Measurements from ENCODE around the gene CHGA. TPM values are rescaled to one million over a fixed set of nuclear protein-coding genes. Genes with fewer than 3 reads are reported as not detected.

The CHGA gene
- total and polyA plus RNA-seq, 12 donors, result 0.14 TPM; not detected in 11

- peak overlapping the region in 8 of 10 donors; percentile 37 to 75 (median 62) for H3K27ac ChIP-seq
- WGBS, 2 donors, result 57 to 70% methylated on average over 10 of the region's 10 CpGs
- DNase-seq, result no peak
Observed at GRCh38 chr14:92969430-92969829, 46.5 kb downstream of the CHGA start.

GRCh38 chr14:92969871-92970270 is 46.9 kb downstream of the CHGA start:
- Histone ChIP-seq H3K4me3 (no peak overlapping the region), H3K27ac (peak overlapping the region in 8 of 10 donors; percentile 37 to 75 (median 62)), H3K9me3 (peaks cover 0 to 6% (median 0%) of the 10 kb centered on the region in 11 donors), H3K36me3 (no peaks in the 10 kb centered on the region), H3K27me3 (no peaks in the 10 kb centered on the region), H3K4me1 (peaks cover 5 to 52% (median 31%) of the 10 kb centered on the region in 9 donors)
- ATAC-seq (no peak), DNase-seq (no peak)
- no peak for TF ChIP-seq CTCF (IDR thresholded peaks at IDR 0.05)
- intact Hi-C loops (cut with DNase I), result loop anchor here in 4 of 10 donors (5.0 kb wide), 3 partner anchors 72 to 167 kb away; no protein-coding TSS in a partner anchor
- 65 to 70% methylated on average over 12 of the region's 12 CpGs for WGBS, 2 donors

More at GRCh38 chr14:92969430-92969829, 46.5 kb downstream of the CHGA start:
- intact Hi-C loops (cut with DNase I), result no loop called here
- Histone ChIP-seq H3K36me3 (no peaks in the 10 kb centered on the region), H3K4me3 (no peak overlapping the region), H3K27me3 (no peaks in the 10 kb centered on the region), H3K4me1 (peaks cover 5 to 52% (median 33%) of the 10 kb centered on the region in 9 donors), H3K9me3 (peaks cover 0 to 6% (median 0%) of the 10 kb centered on the region in 11 donors)
- no peak for ATAC-seq
- no peak for TF ChIP-seq CTCF (IDR thresholded peaks at IDR 0.05)

- ATAC-seq (no peak), DNase-seq (no peak)
- 82 to 89% methylated on average over 12 of the region's 12 CpGs for WGBS, 2 donors
- no peak for TF ChIP-seq CTCF (IDR thresholded peaks at IDR 0.05)
- H3K4me1 ChIP-seq, result peaks cover 3 to 51% (median 28%) of the 10 kb centered on the region in 9 donors
- no peaks in the 10 kb centered on the region for H3K36me3 ChIP-seq
- peaks cover 0 to 7% (median 0%) of the 10 kb centered on the region in 11 donors for H3K9me3 ChIP-seq
- H3K4me3 ChIP-seq, result no peak overlapping the region
- H3K27ac ChIP-seq, result peak overlapping the region in 6 of 10 donors; percentile 60 to 75 (median 66)
- no peaks in the 10 kb centered on the region for H3K27me3 ChIP-seq
- intact Hi-C loops (cut with DNase I), result loop anchor here in 4 of 10 donors (5.0 kb wide), 3 partner anchors 72 to 167 kb away; no protein-coding TSS in a partner anchor
Observed at GRCh38 chr14:92970271-92970670, 47.3 kb downstream of the CHGA start.

- Histone ChIP-seq H3K27ac (peak overlapping the region in 3 of 10 donors; percentile 44 to 68 (median 65)), H3K27me3 (no peaks in the 10 kb centered on the region), H3K9me3 (peaks cover 0 to 21% (median 3%) of the 10 kb centered on the region in 11 donors), H3K36me3 (peaks cover 0 to 12% (median 2%) of the 10 kb centered on the region in 9 donors), H3K4me1 (peaks cover 3 to 51% (median 26%) of the 10 kb centered on the region in 9 donors), H3K4me3 (no peak overlapping the region)
- ATAC-seq (no peak), DNase-seq (no peak)
- intact Hi-C loops (cut with DNase I), result loop anchor here in 4 of 10 donors (5.0 kb wide), 3 partner anchors 71 to 166 kb away; no protein-coding TSS in a partner anchor
- 96 to 97% methylated on average over 16 of the region's 16 CpGs for WGBS, 2 donors
- no peak for TF ChIP-seq CTCF (IDR thresholded peaks at IDR 0.05)
Observed at GRCh38 chr14:92971601-92972180, 48.7 kb downstream of the CHGA start.

Measured in heart right ventricle (tissue), 16 donors.